ENCODE measurements around the gene SENP6.

GRCh38 chr6:75621846-75622245 lies 20.2 kb downstream of the SENP6 start:
- TF ChIP-seq CTCF (IDR thresholded peaks at IDR 0.05; ENCODE audit: poor library complexity): no peak
- TF ChIP-seq EZH2phosphoT487 (IDR thresholded peaks at IDR 0.05; ENCODE audit: low read depth, severe bottlenecking, unreplicated experiment): no peak
- no peak for TF ChIP-seq EZH2 (IDR thresholded peaks at IDR 0.05; ENCODE audit: borderline replicate concordance)

Measured in hepatocyte (in vitro differentiated cells).